ENCODE results near the gene CDH3. TPM values are rescaled to one million over a fixed set of nuclear protein-coding genes. Genes with fewer than 3 reads are reported as not detected.

CDH3 gene
- total RNA-seq = 0.19 and 0.85 TPM in 2 replicates

DNA sequence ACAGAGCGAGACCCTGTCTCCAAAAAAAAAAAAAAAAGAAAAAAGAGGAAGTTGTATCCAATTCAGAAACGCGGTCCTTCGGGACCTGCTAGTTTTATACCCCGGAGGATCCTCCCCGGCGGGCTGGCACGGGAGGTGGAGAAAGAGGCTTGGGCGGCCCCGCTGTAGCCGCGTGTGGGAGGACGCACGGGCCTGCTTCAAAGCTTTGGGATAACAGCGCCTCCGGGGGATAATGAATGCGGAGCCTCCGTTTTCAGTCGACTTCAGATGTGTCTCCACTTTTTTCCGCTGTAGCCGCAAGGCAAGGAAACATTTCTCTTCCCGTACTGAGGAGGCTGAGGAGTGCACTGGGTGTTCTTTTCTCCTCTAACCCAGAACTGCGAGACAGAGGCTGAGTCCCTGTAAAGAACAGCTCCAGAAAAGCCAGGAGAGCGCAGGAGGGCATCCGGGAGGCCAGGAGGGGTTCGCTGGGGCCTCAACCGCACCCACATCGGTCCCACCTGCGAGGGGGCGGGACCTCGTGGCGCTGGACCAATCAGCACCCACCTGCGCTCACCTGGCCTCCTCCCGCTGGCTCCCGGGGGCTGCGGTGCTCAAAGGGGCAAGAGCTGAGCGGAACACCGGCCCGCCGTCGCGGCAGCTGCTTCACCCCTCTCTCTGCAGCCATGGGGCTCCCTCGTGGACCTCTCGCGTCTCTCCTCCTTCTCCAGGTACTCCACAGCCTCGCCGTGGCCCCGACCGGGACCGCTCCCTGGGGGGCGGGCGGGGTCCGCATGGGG, at the start of gene CDH3:
Gene CDH3 (plus strand): TSS at position 596 of the 779 bp plus-strand sequence. CDS start 70 bp downstream, at position 666.
- peak; percentile 4 for DNase-seq

- DNase-seq = no peak
Observed at GRCh38 chr16:68596266-68596665, 48.8 kb upstream of the CDH3 start.

GRCh38 chr16:68599586-68599985, 45.5 kb upstream of the CDH3 start:
- DNase-seq = peak; percentile 6

- DNase-seq = no peak
Observed at GRCh38 chr16:68605746-68606145, 39.4 kb upstream of the CDH3 start.

GRCh38 chr16:68607443-68607842, 37.7 kb upstream of the CDH3 start:
- DNase-seq = no peak

- DNase-seq = no peak
Observed at GRCh38 chr16:68608330-68608729, 36.8 kb upstream of the CDH3 start.

- DNase-seq = no peak
Observed at GRCh38 chr16:68612996-68613395, 32.1 kb upstream of the CDH3 start.

DNA sequence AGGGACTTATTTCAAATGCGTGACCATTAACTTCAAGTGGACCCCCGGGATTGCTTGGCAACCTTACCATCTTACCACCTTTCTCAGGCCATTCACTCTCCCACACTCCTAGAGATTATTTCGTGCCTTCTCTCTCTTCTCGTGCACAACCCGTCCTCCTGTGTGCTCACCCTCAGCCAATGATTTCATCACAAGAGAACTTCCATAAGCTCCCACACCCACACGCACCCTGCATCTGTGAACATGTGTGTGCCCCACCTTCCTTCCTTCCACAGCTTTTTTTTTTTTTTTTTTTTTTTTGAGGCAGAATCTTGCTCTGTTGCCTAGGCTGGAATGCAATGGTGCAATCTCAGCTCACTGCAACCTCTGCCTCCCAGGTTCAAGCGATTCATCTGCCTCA, 27.4 kb upstream of the CDH3 start:
- no peak for DNase-seq

DNA sequence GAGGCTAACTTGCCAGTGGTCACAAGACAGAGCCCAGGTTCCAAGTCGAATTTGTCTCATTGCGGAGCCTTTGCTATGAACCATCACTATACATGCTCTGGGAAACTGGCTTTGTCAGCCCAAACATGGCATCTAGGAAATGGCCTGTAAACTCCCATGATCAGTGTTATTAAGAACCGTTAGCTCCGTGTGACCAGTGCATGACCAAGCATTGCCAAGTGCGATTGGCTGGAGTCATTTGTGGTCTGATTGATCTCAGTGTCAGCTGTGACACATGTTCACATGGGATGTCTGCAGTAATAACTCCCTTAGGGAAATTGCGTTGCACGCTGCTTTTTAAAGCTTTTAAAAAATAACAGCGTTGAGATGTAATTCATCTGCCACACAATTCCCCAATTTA, 18.6 kb upstream of the CDH3 start:
- DNase-seq = no peak

- DNase-seq = no peak
Observed at GRCh38 chr16:68627951-68628425, 17.1 kb upstream of the CDH3 start.

GRCh38 chr16:68629351-68629910, 15.7 kb upstream of the CDH3 start:
- no peak for DNase-seq

GRCh38 chr16:68636064-68636560, 9.0 kb upstream of the CDH3 start:
- DNase-seq = no peak

DNA sequence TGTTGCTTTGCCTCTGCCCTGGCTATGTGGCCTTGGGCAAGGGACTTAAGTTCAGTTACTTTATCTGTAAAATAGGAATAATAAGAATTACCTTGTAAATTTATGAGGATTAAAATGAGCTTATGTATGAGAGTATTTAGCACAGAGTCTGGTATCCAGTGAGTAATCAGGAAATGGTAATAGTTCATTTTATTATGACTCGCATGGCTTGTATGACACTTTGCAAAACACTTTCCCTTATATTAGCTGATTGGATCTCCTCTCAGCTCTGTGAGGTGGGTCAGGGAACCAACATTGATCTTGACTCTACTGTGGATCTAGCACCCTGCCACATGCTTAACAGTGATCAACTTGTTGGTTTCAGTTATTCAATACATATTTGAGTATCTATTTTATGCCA, 8.3 kb upstream of the CDH3 start:
- peak; percentile 17 for DNase-seq

- peak; percentile 8 for DNase-seq
Observed at GRCh38 chr16:68640972-68641371, 4.1 kb upstream of the CDH3 start.

DNA sequence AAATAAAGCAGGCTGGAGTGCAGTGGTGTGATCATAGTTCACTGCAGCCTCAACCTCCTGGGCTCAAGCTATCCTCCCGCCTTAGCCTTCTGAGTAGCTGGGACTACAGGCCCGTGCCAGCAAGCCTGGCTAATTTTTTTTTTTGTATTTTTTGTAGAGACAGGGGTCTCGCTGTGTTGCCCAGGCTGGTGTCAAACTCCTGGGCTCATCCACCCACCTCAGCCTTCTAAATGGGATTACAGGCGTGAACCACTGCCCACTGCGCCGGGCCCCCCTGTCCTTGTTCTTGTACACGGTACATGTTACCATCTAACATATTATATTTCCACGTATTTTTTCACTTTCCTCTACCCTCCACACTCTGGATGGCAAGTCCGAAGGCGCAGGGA, 3.1 kb upstream of the CDH3 start:
- DNase-seq = no peak

DNA sequence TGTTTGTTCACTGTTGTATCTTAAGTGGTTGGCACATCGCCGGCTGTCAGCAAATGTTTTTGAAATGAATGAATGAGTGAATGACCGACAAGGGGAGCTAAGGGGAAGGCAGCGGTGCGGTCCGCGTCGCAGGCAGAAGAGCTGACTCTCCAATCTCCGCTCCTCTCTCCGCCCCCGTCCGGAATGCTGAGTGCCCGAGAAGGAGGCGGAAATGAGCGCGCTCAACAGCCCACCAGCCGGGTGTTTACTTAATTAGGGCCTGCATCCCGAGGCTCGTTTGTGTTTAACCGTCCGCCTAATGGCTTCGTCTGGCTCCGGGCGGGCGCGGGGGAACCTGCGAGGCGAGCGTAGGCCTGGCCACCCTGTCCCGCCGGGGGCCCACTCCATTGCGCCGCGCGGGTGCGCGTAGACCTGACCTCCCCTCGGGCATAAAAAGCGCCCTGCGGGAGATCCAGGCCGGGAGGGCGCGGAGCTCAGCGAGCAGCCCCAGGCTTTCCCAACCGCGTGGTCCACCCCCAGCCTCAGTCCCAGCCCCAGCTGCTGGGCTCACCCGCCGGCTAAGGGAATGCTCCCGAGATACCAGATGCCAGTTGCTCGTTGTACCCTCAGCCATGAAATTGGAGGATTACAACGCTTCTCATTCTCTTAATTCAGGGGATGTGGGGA, 2.5 kb upstream of the CDH3 start:
- DNase-seq = peak; percentile 20

DNA sequence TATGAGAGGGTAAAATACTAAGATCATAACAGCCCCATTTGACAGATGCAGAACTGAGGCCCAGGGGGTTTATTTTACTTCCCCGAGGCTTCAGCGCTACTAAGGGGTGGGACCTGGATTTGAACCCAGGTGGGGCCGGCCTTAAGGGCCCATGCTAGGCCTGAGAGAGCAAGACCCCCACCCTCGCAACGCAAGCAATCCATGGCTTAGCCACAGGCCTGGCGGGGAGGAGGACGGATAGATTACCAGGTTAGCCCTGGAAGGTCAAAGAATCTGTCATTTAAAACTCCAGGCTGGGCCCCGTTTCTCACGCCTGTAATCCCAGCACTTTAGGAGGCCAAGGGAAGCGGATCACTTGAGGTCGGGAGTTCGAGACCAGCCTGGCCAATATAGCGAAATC, 1.9 kb upstream of the CDH3 start:
- DNase-seq = no peak

DNA sequence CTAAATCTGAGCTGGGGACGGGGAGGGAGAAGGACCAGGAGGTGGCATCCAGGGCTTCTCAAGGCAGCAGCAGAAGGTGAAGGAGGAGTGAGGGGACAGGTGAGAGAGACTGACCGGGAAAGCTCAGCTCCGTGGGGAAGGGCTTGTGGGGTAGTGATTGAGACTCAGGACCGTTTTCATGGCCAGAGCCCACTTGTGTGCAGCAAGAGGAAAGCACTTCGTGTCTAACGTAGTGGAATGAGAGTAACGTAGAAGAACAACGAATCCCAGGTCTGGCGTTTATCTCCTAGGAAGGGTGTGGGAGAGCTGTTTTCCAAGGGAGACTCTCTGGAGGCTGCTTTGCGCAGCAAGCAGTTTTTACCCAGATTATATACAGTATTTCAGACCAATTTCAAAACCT, 1.3 kb upstream of the CDH3 start:
- no peak for DNase-seq

DNA sequence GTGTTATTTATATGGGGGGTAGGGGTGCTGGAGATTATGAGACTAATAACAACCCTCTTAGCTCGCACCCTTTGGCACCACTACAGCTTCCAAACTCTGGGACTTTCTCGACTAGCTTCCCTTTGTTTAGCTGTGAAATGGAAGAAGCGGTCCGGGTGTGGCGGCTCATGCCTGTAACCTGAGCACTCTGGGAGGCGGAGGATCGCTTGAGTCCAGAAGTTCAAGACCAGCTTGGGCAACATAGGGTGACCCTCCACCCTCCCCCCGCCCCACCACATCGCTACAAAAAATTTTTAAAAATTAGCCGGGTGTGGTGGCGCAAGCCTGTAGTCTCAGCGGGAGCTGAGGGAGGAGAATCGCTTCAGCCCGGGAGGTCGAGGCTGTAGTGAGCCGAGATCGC, 814 bp upstream of the CDH3 start:
- DNase-seq = no peak

GRCh38 chr16:68645494-68646388, 631 bp downstream of the CDH3 start:
- DNase-seq = no peak

- no peak for DNase-seq
Observed at GRCh38 chr16:68646953-68647659, 2.0 kb downstream of the CDH3 start.

DNA sequence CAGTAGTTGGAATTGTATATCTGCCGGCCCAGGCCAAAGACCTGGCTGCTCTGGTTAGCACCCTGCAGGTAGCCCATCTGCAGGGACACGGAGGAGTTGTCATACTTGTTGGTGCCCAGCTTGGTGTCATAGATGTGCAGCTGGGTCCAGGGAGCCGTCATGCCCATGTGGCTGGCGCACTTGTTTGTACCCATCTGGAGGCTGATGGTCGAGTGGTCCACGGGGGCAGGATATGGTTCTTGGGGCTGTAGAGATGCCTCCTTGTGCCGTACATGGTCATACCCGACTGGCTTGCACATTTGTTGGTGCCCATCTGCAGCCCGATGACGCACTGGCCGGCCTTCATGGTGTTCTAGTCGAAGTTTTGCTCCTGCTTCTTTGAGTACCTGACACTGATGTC, 6.0 kb downstream of the CDH3 start:
- DNase-seq = no peak

Measured in dermis blood vessel endothelial cell (primary cell).